Measurements from ENCODE around the gene FAM3A. TPM values are rescaled to one million over a fixed set of nuclear protein-coding genes. Genes with fewer than 3 reads are reported as not detected.

FAM3A gene
- total and polyA plus RNA-seq, 9 of the 15 experiments (the other 6 are each of a cell fraction or from before 2014, with no cell fraction given) = 0.75 to 70.6 (median 27.0) TPM

GRCh38 chrX:154495472-154495922 lies 20.5 kb downstream of the FAM3A start (continued):
- TF ChIP-seq TBL1XR1 (IDR thresholded peaks at IDR 0.05; ENCODE audit: low read length in 2 of 2) (peak; percentile 27 to 73; a peak in 2 of 4 replicates), PHF8 (IDR thresholded peaks at IDR 0.05; ENCODE audit: borderline replicate concordance, low read length) (no peak), HSF4 (CRISPR knock-in tag; IDR thresholded peaks at IDR 0.05; ENCODE audit: borderline replicate concordance) (no peak), NFE2 (IDR thresholded peaks at IDR 0.05; ENCODE audit: low read depth) (peak; percentile 97), TAF7 (tag; IDR thresholded peaks at IDR 0.05) (no peak), ZNF146 (CRISPR knock-in tag; IDR thresholded peaks at IDR 0.05; ENCODE audit: unreplicated experiment) (no peak), MED1 (CRISPR knock-in tag; IDR thresholded peaks at IDR 0.05; ENCODE audit: borderline replicate concordance) (no peak), ZNF592 (IDR thresholded peaks at IDR 0.05) (peak; percentile 54), NEUROD1 (IDR thresholded peaks at IDR 0.05; ENCODE audit: borderline replicate concordance, low read depth, low read length, partially characterized antibody) (no peak), PRMT5 (CRISPR knock-in tag; IDR thresholded peaks at IDR 0.05) (no peak), RERE (CRISPR knock-in tag; IDR thresholded peaks at IDR 0.05; ENCODE audit: borderline replicate concordance) (no peak), SREBF1 (IDR thresholded peaks at IDR 0.05; ENCODE audit: borderline replicate concordance, low read depth, low read length) (no peak), ZNF583 (CRISPR knock-in tag; IDR thresholded peaks at IDR 0.05) (no peak), ZNF263 (CRISPR knock-in tag; IDR thresholded peaks at IDR 0.05; ENCODE audit: borderline replicate concordance) (no peak), ZNF133 (CRISPR knock-in tag; IDR thresholded peaks at IDR 0.05) (no peak), RUNX1 (IDR thresholded peaks at IDR 0.05; ENCODE audit: low read depth) (no peak), E2F8 (IDR thresholded peaks at IDR 0.05; ENCODE audit: low read depth, partially characterized antibody) (no peak)
